ENCODE results near the gene TBC1D26.

DNA sequence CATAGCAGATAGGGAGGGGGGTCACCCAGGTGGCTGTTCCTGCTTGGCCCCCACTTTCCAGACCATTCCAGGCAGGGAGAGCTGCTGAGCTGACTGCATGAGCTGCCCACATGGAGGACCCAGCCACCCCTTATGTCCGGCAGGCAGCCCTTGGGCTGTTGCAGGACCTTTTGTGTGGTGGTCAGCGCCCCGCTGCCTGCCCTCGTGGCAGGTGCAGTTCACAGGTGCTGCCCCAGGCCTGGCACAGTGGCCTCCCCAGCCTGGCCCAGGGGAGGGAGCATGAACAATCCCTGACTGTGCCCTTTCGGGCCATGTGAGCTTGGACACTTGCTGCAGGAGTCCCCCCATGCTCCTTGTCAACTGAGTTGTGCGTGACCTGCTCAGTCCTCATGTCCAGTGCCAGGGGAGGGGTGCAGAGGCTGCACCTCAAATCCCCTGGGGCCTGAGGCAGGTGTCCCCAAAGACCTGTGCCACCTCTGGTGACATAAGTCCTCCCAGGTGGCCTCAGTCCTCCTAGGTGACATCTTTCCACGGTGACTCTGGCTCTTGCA is 8.6 kb downstream of the TBC1D26 start:
- TF ChIP-seq YY1 (tag by site-specific recombination; IDR thresholded peaks at IDR 0.05) (no peak), ZNF311 (tag by site-specific recombination; IDR thresholded peaks at IDR 0.05; ENCODE audit: borderline replicate concordance) (no peak), ZBTB1 (tag by site-specific recombination; IDR thresholded peaks at IDR 0.05) (no peak), ZNF24 (tag by site-specific recombination; IDR thresholded peaks at IDR 0.05) (no peak), SP2 (tag by site-specific recombination; IDR thresholded peaks at IDR 0.05) (no peak), ZNF140 (tag by site-specific recombination; IDR thresholded peaks at IDR 0.05) (no peak), ZNF658 (tag by site-specific recombination; IDR thresholded peaks at IDR 0.05) (no peak)
- TF ChIP-seq, protein P1, sequence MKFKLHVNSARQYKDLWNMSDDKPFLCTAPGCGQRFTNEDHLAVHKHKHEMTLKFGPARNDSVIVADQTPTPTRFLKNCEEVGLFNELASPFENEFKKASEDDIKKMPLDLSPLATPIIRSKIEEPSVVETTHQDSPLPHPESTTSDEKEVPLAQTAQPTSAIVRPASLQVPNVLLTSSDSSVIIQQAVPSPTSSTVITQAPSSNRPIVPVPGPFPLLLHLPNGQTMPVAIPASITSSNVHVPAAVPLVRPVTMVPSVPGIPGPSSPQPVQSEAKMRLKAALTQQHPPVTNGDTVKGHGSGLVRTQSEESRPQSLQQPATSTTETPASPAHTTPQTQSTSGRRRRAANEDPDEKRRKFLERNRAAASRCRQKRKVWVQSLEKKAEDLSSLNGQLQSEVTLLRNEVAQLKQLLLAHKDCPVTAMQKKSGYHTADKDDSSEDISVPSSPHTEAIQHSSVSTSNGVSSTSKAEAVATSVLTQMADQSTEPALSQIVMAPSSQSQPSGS (tag by site-specific recombination; IDR thresholded peaks at IDR 0.05; ENCODE audit: low read depth), result no peak
- TF ChIP-seq, protein P2, sequence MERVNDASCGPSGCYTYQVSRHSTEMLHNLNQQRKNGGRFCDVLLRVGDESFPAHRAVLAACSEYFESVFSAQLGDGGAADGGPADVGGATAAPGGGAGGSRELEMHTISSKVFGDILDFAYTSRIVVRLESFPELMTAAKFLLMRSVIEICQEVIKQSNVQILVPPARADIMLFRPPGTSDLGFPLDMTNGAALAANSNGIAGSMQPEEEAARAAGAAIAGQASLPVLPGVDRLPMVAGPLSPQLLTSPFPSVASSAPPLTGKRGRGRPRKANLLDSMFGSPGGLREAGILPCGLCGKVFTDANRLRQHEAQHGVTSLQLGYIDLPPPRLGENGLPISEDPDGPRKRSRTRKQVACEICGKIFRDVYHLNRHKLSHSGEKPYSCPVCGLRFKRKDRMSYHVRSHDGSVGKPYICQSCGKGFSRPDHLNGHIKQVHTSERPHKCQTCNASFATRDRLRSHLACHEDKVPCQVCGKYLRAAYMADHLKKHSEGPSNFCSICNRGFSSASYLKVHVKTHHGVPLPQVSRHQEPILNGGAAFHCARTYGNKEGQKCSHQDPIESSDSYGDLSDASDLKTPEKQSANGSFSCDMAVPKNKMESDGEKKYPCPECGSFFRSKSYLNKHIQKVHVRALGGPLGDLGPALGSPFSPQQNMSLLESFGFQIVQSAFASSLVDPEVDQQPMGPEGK (tag by site-specific recombination; IDR thresholded peaks at IDR 0.05), result no peak
- TF ChIP-seq, protein P3, sequence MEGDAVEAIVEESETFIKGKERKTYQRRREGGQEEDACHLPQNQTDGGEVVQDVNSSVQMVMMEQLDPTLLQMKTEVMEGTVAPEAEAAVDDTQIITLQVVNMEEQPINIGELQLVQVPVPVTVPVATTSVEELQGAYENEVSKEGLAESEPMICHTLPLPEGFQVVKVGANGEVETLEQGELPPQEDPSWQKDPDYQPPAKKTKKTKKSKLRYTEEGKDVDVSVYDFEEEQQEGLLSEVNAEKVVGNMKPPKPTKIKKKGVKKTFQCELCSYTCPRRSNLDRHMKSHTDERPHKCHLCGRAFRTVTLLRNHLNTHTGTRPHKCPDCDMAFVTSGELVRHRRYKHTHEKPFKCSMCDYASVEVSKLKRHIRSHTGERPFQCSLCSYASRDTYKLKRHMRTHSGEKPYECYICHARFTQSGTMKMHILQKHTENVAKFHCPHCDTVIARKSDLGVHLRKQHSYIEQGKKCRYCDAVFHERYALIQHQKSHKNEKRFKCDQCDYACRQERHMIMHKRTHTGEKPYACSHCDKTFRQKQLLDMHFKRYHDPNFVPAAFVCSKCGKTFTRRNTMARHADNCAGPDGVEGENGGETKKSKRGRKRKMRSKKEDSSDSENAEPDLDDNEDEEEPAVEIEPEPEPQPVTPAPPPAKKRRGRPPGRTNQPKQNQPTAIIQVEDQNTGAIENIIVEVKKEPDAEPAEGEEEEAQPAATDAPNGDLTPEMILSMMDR (tag by site-specific recombination; IDR thresholded peaks at IDR 0.05), result no peak
- TF ChIP-seq, protein P4, sequence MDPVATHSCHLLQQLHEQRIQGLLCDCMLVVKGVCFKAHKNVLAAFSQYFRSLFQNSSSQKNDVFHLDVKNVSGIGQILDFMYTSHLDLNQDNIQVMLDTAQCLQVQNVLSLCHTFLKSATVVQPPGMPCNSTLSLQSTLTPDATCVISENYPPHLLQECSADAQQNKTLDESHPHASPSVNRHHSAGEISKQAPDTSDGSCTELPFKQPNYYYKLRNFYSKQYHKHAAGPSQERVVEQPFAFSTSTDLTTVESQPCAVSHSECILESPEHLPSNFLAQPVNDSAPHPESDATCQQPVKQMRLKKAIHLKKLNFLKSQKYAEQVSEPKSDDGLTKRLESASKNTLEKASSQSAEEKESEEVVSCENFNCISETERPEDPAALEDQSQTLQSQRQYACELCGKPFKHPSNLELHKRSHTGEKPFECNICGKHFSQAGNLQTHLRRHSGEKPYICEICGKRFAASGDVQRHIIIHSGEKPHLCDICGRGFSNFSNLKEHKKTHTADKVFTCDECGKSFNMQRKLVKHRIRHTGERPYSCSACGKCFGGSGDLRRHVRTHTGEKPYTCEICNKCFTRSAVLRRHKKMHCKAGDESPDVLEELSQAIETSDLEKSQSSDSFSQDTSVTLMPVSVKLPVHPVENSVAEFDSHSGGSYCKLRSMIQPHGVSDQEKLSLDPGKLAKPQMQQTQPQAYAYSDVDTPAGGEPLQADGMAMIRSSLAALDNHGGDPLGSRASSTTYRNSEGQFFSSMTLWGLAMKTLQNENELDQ (tag by site-specific recombination; IDR thresholded peaks at IDR 0.05; ENCODE audit: low read depth), result no peak
